HepG2 (cell line): ENCODE results near the gene SMG7. TPM values are rescaled to one million over a fixed set of nuclear protein-coding genes. Genes with fewer than 3 reads are reported as not detected.
A peak's percentile ranks its signal among the peaks of the same experiment; 100 is the strongest.

Experiments
- CEBPG ChIP-seq: IDR thresholded peaks from 2 replicates; pipeline ENCODE4 v1.6.1; 2016
- CENPT ChIP-seq: sonication (generic); formaldehyde crosslinking; IDR thresholded peaks from 2 replicates; pipeline ENCODE4 v1.8.0; 2022; ENCODE audit warnings: low read depth, mild to moderate bottlenecking, moderate library complexity, missing genetic modification reagents
- FOXK2 ChIP-seq: fragments of 450-650 bp; IDR thresholded peaks from 2 replicates; pipeline ENCODE4 v1.6.1; 2016
- NBN ChIP-seq: fragments of 450-650 bp; conservative IDR thresholded peaks from 2 replicates; pipeline ENCODE4 v1.6.1; 2017
- PHF21A ChIP-seq: sonication (generic); formaldehyde crosslinking; IDR thresholded peaks from 2 replicates; pipeline ENCODE4 v1.5.0; 2020; ENCODE audit warnings: mild to moderate bottlenecking, missing genetic modification reagents
- PRMT3 ChIP-seq: sonication (generic); formaldehyde crosslinking; IDR thresholded peaks from 2 replicates; pipeline ENCODE4 v1.8.1; 2022; ENCODE audit warnings: low read depth, mild to moderate bottlenecking, moderate library complexity, missing genetic modification reagents, borderline replicate concordance
- RFXANK ChIP-seq: IDR thresholded peaks from 2 replicates; pipeline ENCODE4 v1.6.1; 2016
- RORA ChIP-seq: sonication (generic); formaldehyde crosslinking; IDR thresholded peaks from 2 replicates; pipeline ENCODE4 v1.5.0; 2020; ENCODE audit warnings: mild to moderate bottlenecking, missing genetic modification reagents, moderate library complexity
- SIN3A ChIP-seq: IDR thresholded peaks from 2 replicates; pipeline ENCODE4 v1.6.1; 2011; ENCODE audit warnings: low read depth, mild to moderate bottlenecking, control low read depth, low read length, borderline replicate concordance
- SYNCRIP ChIP-seq: fragments of 200-400 bp; formaldehyde crosslinking; IDR thresholded peaks from 2 replicates; pipeline ENCODE4 v1.6.1; 2018; ENCODE audit warnings: mild to moderate bottlenecking, low read depth, low read length; ENCODE audit not compliant: insufficient read depth
- TAF1 ChIP-seq: sonication (generic); formaldehyde crosslinking; IDR thresholded peaks from 2 replicates; pipeline ENCODE4 v1.4.0; 2020; ENCODE audit warnings: missing genetic modification reagents
- TEAD3 ChIP-seq: optimal IDR thresholded peaks from 2 replicates; pipeline ENCODE3; 2016; ENCODE audit warnings: borderline replicate concordance
- ZFX ChIP-seq: sonication (generic); formaldehyde crosslinking; IDR thresholded peaks from 2 replicates; pipeline ENCODE4 v1.4.0; 2020; ENCODE audit warnings: mild to moderate bottlenecking, low read depth, missing genetic modification reagents, moderate library complexity
- ZKSCAN8 ChIP-seq: IDR thresholded peaks from 2 replicates; pipeline ENCODE4 v1.6.1; 2016; ENCODE audit warnings: borderline replicate concordance, missing genetic modification reagents, missing compliant biosample characterization
- ZNF572 ChIP-seq: sonication (generic); formaldehyde crosslinking; IDR thresholded peaks from 2 replicates; pipeline ENCODE4 v1.5.1; 2020; ENCODE audit warnings: mild to moderate bottlenecking, missing genetic modification reagents
- ZNF772 ChIP-seq: sonication (generic); formaldehyde crosslinking; IDR thresholded peaks from 2 replicates; pipeline ENCODE4 v1.5.0; 2020; ENCODE audit warnings: mild to moderate bottlenecking, missing genetic modification reagents
- polyA plus RNA-seq, 8 experiments: library from polyadenylated mRNA; depleted of rRNA in 3 of 8; stranded (reverse) in 7 of 8; unstranded in 1 of 8; fragments of >200 nt; fragmentation: Illumina TruSeq in 4 of 8; extraction: Trizol in 4 of 8; gene quantifications; 2 replicates each; pipeline versions ENCODE4 v1.2.1 to v1.2.3, GENCODE V29; 2011 to 2016; ENCODE audit warnings: low read depth in 4 of 8, missing spikeins in 1 of 8, mixed read lengths in 1 of 8; ENCODE audit not compliant: insufficient read depth in 1 of 8
- total RNA-seq, 5 experiments: library from RNA; depleted of rRNA; stranded (reverse); fragments of >200 nt; fragmentation: Illumina TruSeq; extraction: Trizol; gene quantifications; 2 replicates each; pipeline ENCODE4 v1.2.3, GENCODE V29; 2016; ENCODE audit warnings: low read depth in 1 of 5
- TF ChIP-seq, protein P1 (sequence below): sonication (generic); formaldehyde crosslinking; IDR thresholded peaks from 2 replicates; pipeline ENCODE4 v1.5.1; 2020; ENCODE audit warnings: missing genetic modification reagents, mild to moderate bottlenecking, borderline replicate concordance
- TF ChIP-seq, protein P2 (sequence below): sonication (generic); formaldehyde crosslinking; IDR thresholded peaks from 2 replicates; pipeline ENCODE4 v1.4.0; 2020; ENCODE audit warnings: missing genetic modification reagents; ENCODE audit errors: not compliant biosample characterization
- TF ChIP-seq, protein P3 (sequence below): sonication (generic); formaldehyde crosslinking; IDR thresholded peaks from 2 replicates; pipeline ENCODE4 v1.4.0; 2020; ENCODE audit warnings: missing genetic modification reagents
- TF ChIP-seq, protein P4 (sequence below): sonication (generic); formaldehyde crosslinking; IDR thresholded peaks from 2 replicates; pipeline ENCODE4 v1.9.0; 2022; ENCODE audit warnings: missing genetic modification reagents, mild to moderate bottlenecking, borderline replicate concordance
- TF ChIP-seq, protein P5 (sequence below): sonication (generic); formaldehyde crosslinking; IDR thresholded peaks from 2 replicates; pipeline ENCODE4 v1.8.0; 2022; ENCODE audit warnings: missing genetic modification reagents, mild to moderate bottlenecking, inconsistent platforms, borderline replicate concordance

SMG7 gene
- total and polyA plus RNA-seq, 2 of the 13 experiments (the other 11 are each of a cell fraction or from before 2014, with no cell fraction given), result 14.9 to 27.9 TPM

DNA sequence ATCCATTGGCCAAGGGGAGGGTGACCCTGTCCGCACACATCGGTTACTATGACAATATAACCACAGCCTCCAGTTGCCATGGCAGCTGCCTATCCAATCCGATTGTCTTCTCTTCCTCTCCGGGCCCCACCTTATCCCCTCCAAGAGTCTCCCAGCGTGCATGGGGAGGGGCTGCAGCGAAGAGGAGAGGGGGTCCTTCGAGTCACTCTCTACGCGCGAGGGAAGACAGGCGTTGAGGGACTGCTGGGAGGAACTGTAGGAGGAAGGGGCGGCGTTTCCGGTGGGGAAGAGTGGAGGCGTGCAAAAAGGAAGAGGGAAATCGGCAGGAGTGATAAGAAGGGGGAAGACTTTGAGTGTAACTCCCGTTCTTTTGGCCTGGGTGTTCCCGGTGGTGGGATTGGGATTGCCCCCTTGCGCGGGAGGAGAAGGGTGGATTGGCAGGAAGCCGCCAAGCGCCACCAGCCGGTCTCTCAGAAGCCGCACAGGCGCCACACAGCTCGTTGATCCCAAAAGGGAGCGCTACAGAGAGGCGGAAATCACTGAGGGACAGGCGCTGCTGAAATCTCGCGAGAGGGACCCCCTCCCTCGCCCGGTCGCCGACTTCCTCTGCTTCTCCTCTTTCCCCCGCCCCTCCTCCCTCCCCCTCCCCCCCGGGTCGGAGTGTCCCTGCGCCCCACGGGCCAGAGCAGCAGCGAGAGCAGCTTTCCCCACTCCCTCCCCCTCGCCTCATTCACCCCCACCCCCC, 384 bp upstream of the SMG7 start (continued):
- TF ChIP-seq, protein P1, sequence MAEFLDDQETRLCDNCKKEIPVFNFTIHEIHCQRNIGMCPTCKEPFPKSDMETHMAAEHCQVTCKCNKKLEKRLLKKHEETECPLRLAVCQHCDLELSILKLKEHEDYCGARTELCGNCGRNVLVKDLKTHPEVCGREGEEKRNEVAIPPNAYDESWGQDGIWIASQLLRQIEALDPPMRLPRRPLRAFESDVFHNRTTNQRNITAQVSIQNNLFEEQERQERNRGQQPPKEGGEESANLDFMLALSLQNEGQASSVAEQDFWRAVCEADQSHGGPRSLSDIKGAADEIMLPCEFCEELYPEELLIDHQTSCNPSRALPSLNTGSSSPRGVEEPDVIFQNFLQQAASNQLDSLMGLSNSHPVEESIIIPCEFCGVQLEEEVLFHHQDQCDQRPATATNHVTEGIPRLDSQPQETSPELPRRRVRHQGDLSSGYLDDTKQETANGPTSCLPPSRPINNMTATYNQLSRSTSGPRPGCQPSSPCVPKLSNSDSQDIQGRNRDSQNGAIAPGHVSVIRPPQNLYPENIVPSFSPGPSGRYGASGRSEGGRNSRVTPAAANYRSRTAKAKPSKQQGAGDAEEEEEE (CRISPR knock-in tag), result no peak
- TF ChIP-seq CEBPG (CRISPR knock-in tag), result peak; percentile 5; the same call in 1 of the 2 replicates
- TF ChIP-seq SIN3A, result peak; percentile 64; the same call in 1 of the 2 replicates
- no peak; the same call in 1 of the 2 replicates for TF ChIP-seq ZFX
- TF ChIP-seq, protein P2, sequence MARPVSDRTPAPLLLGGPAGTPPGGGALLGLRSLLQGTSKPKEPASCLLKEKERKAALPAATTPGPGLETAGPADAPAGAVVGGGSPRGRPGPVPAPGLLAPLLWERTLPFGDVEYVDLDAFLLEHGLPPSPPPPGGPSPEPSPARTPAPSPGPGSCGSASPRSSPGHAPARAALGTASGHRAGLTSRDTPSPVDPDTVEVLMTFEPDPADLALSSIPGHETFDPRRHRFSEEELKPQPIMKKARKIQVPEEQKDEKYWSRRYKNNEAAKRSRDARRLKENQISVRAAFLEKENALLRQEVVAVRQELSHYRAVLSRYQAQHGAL (CRISPR knock-in tag), result no peak
- TF ChIP-seq SYNCRIP, result no peak
- TF ChIP-seq PHF21A (CRISPR knock-in tag), result peak; percentile 47; the same call in 1 of the 2 replicates
- TF ChIP-seq, protein P3, sequence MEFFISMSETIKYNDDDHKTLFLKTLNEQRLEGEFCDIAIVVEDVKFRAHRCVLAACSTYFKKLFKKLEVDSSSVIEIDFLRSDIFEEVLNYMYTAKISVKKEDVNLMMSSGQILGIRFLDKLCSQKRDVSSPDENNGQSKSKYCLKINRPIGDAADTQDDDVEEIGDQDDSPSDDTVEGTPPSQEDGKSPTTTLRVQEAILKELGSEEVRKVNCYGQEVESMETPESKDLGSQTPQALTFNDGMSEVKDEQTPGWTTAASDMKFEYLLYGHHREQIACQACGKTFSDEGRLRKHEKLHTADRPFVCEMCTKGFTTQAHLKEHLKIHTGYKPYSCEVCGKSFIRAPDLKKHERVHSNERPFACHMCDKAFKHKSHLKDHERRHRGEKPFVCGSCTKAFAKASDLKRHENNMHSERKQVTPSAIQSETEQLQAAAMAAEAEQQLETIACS (CRISPR knock-in tag), result 0 out of 2 replicates have a peak, but pooled peaks have one; percentile 14
- peak; percentile 39; the same call in 1 of the 2 replicates for TF ChIP-seq FOXK2
- TF ChIP-seq RORA (CRISPR knock-in tag), result no peak
- TF ChIP-seq CENPT (CRISPR knock-in tag), result no peak
- TF ChIP-seq NBN, result 0 out of 2 replicates have a peak, but pooled peaks have one; percentile 42
- no peak for TF ChIP-seq PRMT3
- 0 out of 2 replicates have a peak, but pooled peaks have one; percentile 74 for TF ChIP-seq RFXANK (CRISPR knock-in tag)
- TF ChIP-seq TAF1, result peak; percentile 18; the same call in 1 of the 2 replicates
- peak; percentile 69; the same call in 1 of the 2 replicates for TF ChIP-seq ZKSCAN8
- peak; percentile 76 for TF ChIP-seq ZNF772 (CRISPR knock-in tag)
- TF ChIP-seq, protein P4, sequence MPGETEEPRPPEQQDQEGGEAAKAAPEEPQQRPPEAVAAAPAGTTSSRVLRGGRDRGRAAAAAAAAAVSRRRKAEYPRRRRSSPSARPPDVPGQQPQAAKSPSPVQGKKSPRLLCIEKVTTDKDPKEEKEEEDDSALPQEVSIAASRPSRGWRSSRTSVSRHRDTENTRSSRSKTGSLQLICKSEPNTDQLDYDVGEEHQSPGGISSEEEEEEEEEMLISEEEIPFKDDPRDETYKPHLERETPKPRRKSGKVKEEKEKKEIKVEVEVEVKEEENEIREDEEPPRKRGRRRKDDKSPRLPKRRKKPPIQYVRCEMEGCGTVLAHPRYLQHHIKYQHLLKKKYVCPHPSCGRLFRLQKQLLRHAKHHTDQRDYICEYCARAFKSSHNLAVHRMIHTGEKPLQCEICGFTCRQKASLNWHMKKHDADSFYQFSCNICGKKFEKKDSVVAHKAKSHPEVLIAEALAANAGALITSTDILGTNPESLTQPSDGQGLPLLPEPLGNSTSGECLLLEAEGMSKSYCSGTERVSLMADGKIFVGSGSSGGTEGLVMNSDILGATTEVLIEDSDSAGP (CRISPR knock-in tag), result no peak
- TF ChIP-seq TEAD3, result peak; percentile 69
- TF ChIP-seq, protein P5, sequence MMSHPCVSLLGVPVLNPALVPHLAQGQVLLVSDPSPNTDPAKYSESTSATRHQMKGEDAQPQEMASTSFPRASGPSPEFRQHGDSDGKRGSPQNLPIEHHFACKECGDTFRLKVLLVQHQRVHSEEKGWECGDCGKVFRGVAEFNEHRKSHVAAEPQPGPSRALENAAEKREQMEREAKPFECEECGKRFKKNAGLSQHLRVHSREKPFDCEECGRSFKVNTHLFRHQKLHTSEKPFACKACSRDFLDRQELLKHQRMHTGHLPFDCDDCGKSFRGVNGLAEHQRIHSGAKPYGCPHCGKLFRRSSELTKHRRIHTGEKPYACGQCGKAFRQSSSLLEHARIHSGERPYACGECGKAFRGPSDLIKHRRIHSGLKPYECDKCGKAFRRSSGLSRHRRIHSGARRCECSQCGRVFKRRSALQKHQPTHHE (CRISPR knock-in tag), result no peak
- 0 out of 2 replicates have a peak, but pooled peaks have one; percentile 5 for TF ChIP-seq ZNF572 (CRISPR knock-in tag)
